Suppressor macrophage (primary cell): ENCODE measurements around the gene AP3S2.
"Not testable (repeated sequence)": the region's sequence is repeated elsewhere in the genome, so short reads cannot be mapped to it uniquely, and the experiment has no call there.

Experiments
- DNase-seq, 4 experiments: peaks; one replicate each; pipeline ENCODE4 v3.0.0-alpha.2; 2020 to 2022

The AP3S2 gene

DNA sequence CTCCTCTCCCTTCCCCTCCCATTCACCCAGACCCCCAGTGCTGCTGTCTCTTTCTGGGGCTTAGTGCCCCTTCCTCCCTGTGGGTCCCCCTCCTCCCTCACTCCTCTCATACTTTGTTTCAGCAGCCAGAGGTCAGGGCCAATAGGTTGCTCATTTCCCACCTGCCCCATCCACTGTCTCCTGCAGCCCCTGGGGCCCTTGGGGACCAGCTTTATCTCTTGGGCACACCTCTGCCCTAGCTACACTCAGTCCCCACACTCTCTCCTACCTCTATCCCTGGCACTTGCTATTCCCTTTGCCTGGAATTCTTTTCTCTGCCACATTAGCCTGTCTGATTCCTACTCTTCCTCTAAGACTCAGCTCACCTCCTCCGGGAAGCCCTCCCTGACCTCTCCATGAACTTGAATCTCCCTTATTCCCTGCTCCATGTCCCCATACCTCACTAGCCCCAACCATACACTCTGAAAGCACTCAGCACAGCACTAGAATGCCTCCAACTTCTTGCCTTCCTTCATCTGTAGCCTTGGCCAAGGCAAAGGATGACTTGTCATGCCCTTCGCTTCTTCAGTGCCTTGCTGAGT, 93.8 kb downstream of the AP3S2 start:
- DNase-seq: no peak

DNA sequence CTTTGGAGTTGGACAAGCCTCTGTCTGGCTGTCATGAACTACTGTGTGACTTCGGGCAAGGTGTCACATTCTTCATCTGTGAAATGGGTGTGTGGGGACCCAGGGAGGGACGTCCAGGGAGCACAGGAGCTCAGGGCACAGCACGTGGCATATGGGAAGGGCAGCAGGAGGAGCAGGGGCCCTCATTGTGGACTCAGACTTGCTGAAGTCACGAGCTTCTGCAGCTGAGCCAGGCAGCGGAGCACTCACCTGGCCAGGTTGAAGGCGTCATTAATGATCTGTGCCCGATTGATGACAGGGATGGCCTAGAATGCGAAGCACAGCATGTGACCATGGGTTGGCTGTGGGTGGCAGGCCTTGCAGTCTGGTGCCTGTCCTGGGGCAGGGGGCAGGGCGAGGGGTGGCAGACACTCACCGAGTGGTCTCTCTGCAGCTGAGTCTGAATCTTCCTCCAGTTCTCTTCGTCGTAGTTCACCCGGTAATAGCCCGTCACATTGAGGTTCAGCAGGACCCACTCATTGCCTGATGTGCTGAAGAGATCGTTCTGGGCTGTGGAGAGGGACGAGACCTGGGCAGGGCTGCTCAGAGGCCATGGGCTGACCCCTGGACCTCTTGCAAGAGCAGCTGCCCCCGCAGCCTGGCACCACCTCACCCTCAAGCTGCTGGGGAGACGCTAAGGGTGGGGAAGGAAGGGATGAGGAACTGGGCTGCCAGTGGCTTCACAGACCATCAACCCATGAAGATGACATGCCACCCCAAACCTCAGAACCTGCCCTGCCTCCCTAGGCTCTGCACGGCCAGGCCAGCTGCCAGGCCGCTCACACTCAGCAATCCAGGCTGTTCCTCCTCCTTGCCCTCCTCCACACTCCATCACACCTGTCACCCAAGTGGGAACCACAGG, 94.5 kb downstream of the AP3S2 start:
- DNase-seq: no peak

DNA sequence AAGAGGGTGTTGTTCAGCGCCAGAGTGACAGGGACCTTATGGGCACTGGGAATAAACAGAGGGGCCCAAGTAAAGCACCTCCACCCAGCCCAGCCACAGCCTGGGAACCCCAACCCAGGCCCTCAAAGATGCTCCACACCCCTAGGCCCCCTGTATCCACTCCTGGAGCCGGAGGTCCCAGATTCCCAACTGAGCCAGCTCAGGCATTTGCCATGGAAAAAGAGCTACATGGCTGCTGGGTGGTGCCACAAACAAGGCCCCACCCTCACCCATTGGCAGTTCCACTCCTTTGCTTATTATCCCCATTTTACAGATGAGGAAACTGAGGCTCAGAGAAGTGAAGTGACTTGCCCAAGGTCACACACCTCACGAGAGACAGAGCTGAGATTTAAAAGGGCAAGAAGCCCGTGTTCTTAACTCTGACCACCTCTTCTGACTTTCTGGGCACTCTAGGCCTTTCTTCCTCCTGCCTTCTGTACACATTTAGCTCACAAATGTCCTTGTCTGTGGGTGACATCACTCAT, 96.1 kb downstream of the AP3S2 start:
- no peak for DNase-seq

DNA sequence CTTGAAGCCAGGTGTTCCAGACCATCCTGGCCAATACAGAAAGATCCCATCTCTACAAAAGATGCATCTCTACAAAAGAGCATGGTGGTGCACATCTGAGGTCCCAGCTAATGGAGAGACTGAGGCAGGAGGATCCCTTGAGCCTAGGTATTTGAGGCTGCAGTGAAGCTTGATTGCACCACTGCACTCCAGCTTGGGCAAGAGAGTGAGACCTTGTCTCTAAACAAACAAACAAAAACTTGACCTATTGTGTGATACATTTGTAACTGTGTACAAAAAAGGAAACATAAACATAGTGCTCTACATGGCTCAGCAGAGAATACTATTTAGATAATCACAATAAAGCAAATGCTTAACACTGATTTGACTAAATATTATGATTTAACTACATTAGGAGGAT, 97.8 kb downstream of the AP3S2 start:
- DNase-seq: no peak

DNA sequence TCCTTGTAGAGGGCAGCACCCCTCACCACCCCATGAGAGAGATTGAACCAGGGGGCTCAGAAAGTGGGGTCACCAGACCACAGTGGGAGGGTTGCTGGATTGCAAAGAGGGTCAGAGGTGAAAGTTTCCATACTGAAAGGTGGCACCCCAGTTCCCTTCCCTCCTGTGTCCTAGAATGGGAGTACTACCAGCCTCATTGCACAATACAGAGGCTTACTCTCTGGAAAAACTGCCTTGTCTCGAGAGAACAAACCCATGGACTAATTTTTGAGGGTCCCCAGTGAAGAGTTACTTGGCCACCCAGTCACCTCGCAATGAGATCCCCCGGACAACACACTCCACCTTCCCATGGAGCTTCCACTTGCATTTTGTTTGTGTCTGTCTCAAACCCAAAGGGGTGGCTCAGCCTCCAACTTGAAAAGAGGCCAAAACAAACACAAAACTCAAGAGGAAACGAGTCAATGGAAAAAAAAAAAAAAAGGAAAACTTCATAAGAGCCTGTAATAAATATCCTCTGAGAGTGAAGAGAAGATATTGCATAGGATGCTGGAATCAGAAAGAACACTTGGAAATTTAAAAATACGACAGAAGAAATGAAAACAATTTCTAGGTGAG, 99.1 kb downstream of the AP3S2 start:
- no peak for DNase-seq

DNA sequence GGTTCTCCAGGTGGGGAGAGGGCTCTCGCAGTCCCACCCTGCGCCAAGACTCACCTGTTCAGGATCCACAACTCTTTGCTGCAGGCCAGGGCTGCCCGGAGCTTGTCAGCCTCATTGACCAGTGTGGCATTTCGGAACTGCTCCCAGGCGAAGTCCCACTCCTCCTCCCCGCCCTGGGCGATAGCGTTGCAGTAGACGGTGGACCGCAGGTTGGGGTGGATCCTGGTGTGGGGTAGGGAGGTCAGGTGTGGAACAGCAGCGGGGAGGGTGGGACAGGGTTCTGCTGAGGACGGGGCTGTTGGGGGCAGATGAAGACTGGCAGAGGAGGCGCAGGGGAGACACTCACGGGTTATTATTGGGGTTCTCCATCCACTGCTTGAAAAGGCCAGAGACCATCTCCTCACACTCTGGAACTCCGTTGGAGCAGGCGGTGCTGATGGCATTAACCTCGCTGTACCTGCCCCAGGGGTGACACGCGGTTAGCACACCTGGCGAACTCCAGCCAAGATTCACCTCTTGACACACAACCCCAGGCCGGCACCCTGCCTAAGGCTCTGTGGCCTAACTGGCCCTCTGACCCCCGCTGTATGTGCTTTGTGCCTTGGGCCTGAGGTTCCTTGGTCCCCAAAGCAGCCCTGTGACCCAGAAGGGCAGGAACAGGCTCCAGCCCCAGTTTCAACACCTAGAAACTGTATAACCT, 101.5 kb downstream of the AP3S2 start:
- peak in 1 of 4 experiments; percentile 1 for DNase-seq

DNA sequence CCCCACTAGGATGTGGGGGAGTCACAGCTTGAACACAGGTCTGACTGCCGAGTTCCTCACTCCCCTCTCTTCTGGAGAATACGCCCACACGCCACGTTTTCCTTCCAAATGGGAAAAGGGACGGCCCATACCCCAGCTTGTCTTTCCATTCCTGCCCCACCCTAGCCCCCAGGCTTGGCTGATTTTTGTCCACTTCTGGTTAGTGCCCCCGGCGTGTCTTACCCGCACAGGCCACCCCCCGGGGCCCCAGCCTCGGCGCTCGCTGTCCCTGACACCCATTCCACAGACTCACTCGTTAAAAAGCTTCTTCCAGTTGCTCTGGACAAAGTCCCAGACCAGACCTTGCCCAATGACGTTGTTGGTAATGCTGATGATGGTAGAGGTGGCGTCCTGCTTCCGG, 103.1 kb downstream of the AP3S2 start:
- no peak for DNase-seq

DNA sequence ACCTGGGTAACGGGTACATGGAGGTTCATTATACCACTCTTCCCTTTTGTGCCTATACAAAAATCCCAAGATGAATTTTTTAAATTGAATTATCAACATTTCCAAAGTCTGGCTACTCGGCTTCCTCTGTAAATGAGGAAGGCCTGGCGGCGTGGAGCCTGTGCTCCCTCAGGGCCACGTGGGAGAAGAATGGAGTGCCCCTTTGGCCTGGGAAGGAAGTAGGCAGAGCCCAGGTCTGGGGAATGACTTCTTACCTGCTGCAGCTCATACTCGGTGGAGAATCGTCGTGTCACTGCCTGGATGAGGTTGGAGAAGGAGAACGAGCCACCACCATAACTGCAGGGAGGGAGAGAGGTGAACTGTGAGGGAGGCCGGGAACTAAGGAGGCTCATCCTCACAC, 103.6 kb downstream of the AP3S2 start:
- no peak for DNase-seq

DNA sequence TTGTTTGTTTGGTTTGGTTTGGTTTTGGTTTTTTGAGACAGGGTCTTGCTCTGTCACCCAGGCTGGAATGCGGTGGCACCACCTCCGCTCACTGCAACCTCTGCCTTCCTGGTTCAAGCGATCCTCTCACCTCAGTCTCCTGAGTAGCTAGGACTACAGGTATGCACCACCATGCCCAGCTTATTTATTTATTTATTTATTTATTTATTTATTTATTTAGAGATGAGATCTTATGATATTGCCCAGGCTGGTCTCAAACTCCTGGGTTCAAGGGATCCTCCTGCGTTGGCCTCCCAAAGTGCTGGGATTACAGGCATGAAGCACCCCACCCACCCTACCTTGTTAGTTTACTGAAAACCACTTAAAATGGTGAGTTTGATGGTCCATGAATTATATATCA, 105.2 kb downstream of the AP3S2 start:
- DNase-seq: not testable (repeated sequence)

DNA sequence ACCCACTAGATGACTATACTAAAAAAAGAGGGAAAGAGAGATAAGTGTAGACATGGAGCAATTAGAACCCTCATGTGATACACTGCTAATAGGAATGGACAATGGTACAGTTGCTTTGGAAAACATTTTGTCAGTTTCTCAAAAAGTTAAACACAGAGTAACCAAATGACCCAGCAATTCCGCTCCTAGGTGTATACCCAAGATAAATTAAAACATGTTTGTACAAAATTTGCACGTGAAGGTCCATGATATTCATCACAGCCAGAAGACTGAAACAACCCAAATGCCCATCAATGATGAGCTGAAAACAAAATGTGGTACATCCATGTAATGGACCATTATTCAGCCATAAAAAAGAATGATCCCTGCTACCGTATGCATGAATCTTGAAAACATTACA, 105.8 kb downstream of the AP3S2 start:
- no peak for DNase-seq

DNA sequence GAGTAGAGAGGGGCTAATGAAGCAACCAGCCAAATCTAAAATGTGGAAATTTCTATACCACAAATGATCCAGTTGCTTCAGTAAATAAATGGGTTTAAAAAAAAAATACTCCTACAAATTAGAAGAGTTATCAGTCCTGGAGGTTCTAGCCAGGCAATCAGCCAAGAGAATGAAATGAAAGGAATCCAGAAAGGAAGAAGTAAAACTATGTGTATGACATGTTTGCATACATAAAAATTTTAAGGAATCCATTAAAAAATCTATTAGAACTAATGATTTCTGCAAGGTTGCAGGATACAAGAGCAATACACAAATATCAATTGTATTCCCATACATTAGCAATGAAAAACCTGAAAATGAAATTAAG, 108.0 kb downstream of the AP3S2 start:
- no peak for DNase-seq

DNA sequence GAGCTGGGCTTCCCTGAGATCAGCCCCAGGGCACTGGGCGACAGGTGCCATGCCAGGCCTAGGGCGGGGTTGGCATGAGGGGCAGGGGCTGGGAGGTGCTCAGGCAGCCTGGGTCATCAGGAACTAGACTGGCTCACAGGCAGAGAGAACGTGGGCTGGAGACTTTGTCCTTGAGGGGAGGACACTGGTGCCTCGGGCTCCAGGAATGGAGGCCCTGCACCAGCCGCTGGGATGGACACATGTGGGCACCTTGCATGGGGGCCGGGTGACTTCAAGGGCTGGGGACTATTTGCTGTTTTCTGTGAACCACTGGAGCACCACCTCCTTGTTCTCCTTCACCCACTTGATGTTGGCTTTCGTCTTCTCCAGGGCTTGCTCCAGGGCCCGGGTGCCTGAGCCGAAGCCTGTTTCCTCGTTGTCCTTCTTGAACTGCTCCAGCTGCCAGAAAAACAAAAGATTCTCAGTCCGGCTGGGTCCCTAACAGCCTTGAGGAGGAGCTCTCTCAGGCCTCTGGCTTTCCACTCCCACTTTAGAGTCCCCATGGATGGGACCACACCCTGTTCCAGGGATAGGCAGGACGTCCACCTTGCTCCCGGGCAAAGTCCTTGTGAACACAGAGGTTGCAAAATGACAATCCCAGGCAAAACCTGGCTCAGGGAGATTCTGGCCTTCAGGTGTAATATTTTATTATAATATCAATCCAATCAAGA, 108.6 kb downstream of the AP3S2 start:
- DNase-seq: no peak

DNA sequence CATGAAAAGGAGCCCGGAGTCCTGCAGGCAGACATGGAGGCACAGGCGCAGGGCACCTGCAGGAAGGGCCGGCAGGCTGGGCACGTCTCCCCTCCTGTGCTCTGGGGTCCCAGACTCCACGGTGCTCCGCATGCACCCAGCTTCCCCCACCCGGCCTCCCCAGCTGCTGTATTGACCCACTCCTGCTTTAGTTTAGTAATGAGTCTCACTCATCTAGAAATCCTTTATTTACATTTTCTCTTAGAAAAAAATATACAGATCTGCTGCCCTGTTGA, 109.2 kb downstream of the AP3S2 start:
- no peak for DNase-seq

DNA sequence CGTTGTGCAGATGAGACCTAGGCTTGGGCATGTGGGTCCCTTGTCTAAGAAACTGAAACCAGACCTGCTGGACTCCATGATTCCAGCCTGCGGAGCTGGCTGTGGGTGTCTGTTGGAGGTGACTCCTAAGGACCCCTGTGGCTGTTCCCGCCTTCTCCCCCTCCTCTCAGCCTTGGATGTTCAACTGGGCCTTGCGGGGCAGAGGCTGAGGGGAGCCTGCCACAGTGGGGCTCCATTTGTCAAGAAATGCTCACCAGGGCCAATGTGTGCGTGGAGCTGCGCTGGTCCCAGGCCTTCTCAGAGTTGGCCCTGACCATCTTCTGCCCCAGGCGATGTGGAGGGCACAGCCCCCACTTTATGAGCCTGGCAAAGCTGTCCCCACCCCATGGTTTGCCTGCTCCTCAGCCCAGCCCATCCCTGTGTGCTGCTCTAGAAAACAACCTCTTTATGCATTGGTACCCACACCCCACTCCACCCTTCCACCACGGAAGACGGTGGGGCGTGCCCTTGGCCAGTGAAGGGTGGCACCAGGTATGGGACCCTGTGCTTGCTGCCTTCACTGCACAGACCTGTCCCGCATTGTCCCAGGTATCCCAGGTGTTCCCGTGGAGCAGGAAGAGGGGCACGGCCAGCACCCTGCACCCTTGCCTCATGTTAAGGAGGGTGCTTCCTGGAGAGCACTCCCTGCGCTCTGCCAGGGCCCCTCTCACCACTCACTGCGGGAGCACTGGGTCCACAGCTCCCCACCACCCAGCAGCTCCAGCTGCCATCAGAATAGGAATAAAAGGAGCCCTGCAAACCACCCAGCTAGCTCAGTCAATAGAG, 109.7 kb downstream of the AP3S2 start:
- no peak for DNase-seq

DNA sequence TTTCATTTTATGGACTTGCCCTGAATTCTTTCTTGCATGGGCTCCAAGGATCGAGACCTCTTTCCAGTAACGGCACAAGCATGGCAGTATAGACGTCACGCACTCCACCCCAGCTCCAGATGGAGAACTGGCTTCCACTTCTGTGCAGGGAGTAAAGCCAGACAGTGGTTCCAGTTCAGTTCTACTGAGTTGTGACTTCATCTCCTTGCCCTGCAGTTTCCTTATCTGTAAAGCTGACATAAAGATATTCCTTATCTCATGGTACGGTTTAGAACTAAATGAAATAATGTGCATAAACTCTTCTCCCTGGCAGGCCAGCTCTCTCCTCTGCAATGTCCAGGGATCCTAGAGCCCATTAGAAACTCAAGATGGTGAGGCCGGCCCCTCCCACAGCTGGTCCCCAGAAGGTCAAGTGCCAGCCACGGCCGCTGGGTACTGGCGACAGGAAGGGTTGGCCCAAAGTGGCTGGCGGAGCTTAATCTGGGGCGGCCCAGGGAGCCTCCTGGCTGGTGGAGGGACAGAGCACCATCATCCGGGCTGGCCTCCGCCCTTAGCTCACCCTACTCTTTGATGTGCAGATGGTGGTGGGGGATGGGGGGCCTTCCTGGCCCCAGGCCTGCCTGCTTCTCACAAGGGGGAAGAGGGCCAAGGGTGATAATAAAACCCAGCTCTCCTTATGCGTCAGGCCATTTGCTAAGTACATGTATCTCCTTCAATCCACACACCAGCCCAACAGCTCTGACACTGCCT, 110.5 kb downstream of the AP3S2 start:
- no peak for DNase-seq

DNA sequence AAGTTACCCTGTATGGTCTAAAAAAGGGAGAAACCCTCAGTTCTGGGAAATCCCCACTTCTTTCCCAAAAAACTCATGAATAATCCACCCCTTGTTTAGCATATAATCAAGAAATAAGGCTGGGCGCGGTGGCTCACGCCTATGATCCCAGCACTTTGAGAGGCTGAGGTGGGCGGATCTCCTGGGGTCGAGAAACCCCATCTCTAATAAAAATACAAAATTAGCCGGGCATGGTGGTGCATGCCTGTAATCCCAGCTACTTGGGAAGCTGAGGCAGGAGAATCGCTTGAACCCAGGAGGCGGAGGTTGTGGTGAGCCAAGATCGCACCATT, 111.2 kb downstream of the AP3S2 start:
- DNase-seq: not testable (repeated sequence)

DNA sequence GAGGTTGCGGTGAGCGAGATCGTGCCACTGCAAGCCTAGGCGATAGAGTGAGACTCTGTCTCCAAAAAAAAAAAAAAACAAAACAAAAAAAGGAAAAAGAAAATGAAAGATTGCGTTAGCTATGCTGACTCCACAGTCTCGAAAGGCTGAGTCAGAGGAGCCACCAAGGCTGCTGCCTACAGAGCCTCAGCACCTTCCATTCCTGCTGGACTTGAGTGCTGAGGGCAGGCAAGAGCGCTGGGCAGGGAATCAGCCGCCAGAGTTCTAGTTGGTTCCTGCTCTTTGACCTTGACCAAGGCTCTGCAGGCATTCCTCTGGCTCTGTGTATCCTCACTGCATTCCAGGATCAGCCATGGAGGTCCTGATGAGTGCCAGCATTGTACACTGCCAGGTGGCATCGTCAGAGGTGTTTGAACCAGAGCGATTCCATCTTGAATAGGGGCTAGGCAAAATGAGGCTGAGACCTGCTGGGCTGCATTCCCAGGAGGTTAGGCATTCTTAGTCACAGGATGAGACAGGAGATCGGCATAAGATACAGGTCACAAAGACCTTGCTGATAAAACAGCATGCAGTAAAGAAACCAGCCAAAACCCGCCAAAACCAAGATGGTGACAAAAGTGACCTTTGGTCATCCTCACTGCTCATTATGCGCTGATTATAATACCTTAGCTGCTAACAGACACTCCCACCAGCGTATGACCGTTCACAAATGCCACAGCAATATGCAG, 111.7 kb downstream of the AP3S2 start:
- peak; percentile 68 to 87 (median 82) for DNase-seq

DNA sequence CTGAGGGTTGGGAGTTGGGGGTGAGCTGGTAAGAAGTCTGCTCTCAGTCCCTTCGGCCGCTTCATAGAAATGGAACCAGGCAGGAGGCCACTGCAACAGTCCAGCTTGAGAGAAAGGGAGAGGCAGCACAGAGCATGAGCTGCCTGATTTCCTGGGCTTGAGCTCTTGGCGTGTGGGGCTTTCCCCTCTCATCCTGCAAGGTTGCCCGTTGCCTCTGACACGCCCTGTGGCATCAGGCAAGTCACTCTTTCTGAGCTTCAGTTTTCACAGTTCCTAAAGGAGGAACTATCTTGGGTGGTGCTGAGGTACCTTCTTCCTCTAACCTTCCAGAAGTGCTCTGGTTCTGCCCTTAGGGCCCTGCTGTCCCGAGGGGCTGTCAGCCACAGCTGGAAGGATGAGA, 112.7 kb downstream of the AP3S2 start:
- DNase-seq: peak; percentile 78 to 88 (median 84)

DNA sequence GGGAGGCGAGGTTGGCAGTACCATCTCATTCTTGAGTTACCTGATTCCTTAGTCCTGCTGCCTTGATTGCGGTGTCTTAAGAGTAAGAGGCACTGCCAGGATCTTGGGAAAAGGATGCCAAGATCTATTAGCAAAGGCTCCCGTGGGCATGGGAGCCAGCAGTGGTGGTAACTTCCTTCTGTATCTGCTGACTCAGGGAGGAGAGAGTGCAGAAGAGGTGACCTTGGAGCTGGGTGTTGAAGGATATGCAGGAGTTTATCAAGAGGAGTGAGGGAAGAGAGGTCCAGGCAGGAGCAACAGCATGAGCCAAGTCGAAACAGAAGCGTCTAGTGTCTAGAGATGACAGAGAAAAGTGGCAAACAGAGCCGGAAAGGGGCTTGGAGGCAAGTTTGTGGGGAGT, 113.2 kb downstream of the AP3S2 start:
- DNase-seq: no peak
